CD4-positive, alpha-beta T cell treated with Interleukin-15 for 1 hour (primary cell): Measurements from ENCODE around the gene TBC1D22A.

ENCODE experiments used
- DNase-seq: peaks from one replicate; pipeline ENCODE4 v3.0.0-alpha.2; 2020

TBC1D22A gene

DNA sequence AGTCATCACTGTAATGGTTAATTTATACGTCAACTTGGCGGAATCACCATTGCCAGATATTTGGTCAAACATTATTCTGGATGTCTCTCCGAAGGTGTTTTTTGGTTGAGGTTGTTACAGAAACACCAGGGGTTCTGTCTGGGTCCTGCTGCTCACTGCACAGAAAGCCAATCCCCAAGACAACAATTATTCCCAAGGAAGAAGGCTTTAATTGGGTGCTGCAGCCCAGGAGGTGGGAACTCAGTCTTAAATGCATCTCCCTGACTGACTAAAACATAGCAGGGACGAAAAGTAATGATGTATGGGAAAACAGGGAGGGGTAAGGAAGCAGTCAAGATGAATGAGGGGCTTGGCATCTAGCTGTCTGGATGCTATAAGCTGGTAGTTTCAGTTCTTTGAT lies 331.3 kb downstream of the TBC1D22A start:
- no peak for DNase-seq

GRCh38 chr22:47094861-47095330 lies 332.4 kb downstream of the TBC1D22A start:
- DNase-seq: no peak

- DNase-seq: no peak
Observed at GRCh38 chr22:47095395-47096122, 333.1 kb downstream of the TBC1D22A start.

DNA sequence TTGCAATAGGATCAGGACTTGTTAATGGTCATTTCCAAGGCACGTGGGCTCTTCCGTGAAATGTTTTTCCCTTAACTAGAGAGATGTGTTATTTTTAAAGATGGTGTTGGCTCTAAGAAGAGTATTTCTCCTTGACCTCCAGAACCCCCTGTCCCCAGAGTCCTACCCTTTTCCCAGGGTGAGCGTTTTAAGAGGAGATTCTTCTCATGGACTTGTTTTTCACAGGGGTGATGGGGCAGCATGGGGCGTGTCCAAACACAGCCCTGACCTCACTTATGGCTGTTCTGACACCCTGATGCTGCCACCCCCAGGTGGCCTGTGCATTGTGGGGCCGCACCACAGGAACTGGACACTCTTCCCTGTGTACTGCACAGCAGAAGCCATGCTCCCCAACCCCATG lies 335.7 kb downstream of the TBC1D22A start:
- no peak for DNase-seq

- DNase-seq: no peak
Observed at GRCh38 chr22:47098554-47098953, 336.1 kb downstream of the TBC1D22A start.

DNA sequence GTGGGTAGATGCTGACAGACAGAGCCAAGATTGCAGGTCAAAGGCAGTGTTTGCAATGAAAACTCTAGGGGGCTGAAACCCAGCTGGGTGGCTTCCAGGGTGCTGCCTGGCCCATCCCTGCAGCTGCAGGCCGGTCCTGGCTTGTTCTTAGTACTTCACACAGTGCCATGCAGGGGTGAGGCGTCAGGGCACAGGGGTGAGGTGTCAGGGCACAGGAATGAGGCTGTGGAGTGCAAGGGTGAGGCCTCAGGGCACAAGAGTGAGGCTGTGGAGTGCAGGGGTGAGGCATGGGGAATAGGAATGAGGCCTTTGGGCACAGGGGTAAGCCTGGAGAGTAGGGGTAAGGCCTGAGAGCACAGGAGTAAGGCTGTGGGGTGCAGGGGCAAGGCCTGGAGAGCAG lies 337.6 kb downstream of the TBC1D22A start:
- DNase-seq: no peak

DNA sequence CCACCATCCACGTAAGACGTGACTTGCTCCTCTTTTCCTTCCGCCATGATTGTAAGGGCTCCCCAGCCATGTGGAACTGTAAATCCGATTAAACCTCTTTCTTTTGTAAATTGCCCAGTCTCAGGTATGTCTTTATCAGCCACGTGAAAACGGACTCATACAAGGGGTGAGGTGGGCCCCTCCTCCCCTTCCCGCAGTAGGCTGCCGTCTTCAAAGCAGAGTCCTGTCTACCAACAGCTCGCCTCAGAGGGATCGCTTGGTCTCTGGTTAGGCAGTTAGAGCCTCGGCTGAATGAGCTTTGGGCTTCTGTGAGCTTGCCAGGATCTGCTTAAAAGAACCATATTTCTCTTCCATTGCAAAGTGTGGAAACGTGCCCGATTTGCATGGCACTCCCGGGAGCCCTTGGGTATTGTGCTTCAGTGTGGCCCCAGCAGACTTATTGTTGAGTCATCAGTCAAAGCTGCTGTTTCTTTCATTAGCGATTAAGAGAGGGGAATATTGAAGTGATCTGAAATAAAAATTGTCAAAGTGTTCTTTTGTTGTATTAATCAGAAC lies 338.3 kb downstream of the TBC1D22A start:
- no peak for DNase-seq

DNA sequence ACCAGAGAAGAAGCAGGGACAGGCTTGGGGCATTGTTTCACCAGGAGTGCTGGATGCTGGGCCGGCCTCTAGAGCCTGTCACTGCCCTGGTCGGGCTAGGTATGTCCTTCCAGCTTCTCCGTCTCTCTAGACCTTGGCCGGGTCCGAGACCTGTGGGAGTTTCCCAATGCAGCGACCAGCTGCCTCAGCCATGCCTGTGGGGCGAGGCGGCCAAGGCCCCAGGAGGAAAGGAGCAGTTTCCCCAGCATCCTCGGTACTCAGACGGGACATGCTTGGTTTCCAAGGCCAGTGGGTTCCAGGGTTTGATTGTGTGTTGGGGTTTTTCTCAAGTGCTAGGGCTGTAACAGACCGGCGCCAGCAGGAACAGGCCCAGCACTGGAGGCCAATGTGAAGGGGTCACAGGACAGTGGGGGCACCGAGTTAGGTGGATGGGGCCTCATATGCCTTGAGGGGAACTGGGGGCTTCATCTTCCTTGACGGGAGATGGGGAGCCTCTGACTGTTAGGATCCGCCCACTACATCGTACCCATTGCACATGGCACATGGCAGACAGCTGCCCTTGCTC lies 339.0 kb downstream of the TBC1D22A start:
- no peak for DNase-seq

- no peak for DNase-seq
Observed at GRCh38 chr22:47102081-47102480, 339.6 kb downstream of the TBC1D22A start.

DNA sequence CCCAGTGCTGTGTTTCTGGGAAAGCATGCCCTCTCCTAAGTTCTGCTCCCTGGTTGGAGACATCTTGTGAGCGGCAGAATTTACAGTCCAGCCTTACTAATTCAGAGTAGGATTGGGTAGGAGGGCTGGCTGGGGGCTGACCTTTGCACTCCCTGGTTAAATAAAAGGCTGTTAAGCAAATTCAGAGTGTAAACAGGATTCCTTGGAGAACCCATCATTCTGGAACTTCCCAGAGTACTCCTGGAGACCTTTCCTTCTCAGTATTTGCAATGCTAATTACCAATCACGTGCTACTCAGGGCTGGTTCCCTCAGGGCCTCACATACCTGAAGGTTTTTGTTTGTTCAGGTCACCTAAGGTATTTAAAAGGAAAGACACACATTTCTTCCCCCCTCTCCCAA lies 340.2 kb downstream of the TBC1D22A start:
- no peak for DNase-seq

DNA sequence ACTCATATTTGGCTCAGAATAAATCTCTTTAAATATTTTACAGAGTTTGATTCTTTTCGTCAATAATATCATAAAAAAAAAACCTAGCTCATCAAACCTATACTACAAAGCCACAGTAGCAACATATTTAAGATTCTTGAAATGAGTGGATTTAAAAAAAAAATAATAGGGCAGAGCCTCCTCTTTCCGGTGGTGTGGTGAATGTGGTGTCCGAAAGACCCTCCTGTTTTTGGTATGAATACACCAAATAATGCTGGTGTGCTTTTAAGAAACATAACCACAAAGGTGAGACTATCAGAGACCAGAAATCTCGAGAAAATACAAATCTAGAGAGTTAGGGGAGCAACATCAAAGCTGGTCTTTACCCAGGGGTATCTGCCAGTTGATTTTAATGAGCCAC lies 342.6 kb downstream of the TBC1D22A start:
- DNase-seq: no peak

GRCh38 chr22:47106806-47107205 lies 344.4 kb downstream of the TBC1D22A start:
- no peak for DNase-seq

- no peak for DNase-seq
Observed at GRCh38 chr22:47107431-47107830, 345.0 kb downstream of the TBC1D22A start.

DNA sequence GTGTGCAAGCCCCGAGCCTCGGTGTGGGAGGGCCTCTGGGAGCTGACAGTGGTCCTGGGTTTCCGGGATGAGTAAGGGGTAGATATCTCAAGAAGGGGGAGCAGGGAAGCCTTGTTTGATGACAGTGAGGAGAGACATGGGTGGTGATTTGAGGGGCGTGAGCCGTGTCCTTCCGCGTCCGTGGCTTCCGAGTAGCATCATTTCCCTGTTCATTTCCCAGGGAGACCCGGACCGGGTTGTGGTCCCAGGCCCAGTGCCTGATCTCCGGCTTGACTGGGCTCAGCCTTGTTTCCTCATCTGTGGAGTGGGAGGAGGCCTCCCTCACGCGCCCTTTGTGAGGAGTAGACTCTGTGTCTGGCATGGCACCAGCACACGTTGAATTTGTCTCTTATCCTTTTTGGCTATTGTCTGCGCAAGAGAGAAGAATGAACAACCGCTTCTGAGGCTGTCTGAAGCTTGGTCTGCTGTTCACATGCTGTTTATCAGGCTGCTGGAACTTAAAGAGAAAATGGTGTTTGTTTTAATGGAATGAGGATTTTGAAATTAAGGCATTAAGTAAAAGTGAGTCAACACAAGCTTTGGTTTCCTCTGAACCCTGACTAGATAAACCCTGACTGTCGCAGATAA lies 348.5 kb downstream of the TBC1D22A start:
- no peak for DNase-seq

DNA sequence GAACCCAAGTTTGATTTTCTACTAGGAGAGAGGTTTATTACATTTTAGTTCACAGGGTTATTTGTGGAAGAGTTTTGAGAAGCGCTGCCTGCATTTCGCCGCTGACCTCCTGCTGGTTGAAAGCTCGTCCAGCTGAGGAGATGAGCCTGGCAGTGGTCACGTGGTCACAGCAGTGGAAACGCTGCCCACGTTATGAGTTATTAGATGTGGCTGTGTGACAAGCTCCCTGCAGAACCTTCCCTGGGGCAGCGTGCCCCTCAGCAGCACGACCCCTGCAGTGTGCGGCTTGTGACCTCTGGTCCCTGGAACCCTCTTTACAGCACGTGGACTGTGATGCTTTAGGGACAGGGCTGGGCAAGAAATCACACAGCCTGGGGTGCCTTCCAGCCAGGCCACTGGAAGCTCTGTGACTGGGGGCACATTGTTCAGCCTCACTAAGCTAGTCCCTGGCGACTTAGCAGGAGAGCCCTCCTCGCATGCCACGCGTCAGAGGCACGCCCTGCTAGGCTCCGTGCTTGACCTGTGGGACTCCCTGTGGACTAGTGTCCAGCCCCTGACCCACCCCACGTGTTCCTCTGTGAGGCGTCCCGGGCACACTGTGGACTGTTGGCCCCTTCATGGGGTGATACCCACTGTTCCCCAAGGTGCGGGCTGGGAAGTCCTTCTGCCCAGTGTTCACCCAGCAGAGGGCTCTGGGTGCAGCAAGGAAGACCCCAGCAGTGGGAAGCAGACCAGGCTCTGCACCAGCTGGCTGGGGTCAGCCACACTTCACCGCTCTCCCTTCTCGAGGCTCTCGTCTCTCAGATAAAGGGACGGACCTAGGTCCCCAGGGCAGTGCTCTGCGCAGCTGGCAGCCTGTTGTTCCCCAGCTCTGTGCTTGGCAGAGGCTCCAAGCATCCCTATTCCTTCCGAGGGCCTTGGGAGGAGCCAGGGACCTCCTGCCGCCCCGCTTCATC lies 349.5 kb downstream of the TBC1D22A start:
- no peak for DNase-seq

GRCh38 chr22:47112582-47112965 lies 350.1 kb downstream of the TBC1D22A start:
- DNase-seq: peak; percentile 10

DNA sequence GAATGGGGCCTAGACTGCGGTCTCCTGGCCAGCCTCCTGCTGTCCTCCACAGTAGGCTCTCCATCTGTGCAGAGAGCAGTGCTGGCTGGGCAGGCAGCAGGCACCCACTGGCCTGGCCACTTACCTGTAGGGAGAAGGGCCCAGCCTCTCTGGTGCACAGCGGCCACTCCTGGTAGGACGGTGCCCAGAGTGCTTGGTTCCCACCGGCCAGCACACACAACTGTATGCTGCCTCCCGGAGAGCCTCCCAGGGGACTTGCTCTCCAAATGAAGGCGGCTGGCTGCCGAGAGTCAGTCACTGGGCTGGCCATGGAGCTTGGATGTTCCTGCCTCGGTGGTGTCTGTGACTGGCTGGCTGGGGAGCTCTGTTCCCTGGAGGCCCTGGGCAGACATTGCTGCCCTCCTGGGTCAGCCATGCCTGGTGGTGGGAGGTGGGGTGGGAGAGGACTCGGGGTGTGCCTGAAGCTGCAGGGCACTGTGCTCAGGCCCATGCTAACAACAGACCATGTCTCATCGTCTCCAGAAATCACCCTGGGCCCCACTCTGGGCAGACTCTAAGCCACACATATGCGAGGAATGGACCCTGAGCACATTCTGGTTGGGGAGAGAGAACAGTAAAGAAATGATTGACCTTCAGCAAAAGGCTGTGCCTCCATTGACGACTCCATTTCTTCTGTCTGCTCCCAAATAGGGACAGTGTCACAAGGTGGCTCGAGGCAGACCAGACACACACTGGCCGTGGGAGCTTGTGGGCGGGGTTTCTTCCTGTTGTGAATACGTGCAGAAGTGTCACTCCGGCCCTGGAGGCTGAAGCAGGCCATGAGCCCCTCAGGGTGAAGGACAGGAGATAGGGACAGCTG lies 350.8 kb downstream of the TBC1D22A start:
- peak; percentile 17 for DNase-seq

DNA sequence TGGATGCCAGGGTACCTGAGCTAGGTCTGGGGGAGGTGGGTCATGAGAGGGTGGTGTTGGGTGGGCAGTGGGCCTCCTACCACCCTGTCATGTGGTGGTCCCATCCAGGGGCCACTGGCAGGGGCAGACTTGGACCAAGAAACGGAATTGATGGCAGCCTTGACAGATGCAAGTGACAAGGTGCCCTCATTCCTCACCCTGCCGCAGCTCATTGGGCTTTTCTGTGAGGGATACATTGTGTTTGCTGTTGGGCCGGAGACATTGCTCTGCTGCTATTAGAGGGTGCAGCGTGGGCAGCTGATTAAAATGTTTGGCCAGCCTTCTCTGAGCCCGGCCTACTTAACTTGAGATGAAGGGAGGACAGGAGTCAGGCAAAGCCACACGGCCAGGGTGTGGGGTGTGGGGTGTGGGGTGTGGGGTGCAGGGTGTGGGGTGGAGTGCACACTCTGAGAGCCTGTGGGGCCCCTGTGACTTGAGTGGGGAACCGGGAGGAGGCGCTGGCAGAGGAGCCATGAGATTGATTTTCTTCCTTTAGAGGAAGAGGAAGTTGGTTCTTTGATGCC lies 351.5 kb downstream of the TBC1D22A start:
- DNase-seq: peak; percentile 10

DNA sequence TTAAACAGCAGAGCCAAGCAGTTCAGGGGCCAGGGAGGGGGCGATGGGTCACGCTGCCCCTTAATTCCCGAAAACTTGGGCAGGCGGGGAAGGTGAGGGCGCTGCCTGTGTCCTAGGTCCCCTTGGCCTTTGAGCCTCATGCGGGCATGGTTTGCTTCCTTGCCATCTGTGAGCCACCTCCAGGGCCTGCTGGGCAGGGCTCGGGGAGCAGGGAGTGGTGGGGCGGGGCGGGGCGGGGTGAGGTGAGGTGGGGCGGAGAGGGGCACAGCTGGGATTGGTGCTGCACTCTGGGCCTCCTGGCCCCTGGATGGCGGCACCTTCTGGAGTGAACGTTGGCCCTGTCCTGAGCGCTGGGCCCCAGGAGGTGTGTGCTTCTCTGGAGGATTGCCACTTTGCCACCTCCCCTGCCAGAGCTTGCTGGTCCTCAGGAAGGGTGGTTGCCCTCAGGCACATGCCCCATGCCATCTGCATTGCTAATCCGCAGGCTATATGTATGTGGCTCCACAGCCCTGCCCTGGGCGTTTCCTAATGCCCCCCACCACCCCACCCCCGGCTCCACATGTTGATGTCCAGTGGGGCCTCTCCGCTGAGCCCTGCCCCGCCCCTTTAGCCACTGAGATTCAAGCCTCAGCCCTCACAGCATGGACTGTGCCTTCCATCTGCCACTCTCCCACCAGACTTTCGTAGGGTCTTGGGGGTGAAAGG lies 352.5 kb downstream of the TBC1D22A start:
- peak; percentile 2 for DNase-seq

DNA sequence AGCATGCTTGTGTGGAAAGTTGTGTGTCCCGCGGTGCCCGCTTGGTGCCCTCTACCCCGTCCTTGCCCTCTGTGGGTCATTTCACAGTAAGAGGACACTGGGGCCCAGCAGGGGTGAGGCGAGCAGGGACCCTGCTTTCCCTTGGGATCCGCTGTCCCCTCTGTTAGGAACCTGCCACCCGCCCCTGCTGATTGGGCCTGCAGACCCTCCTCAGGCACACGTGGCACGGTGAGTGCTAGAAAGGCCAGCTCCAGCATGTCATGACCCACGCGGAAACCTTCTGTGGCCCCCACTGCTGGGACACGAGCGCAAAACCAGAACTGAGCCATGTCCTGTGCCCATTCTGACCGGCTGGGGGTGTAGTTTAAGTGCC lies 353.1 kb downstream of the TBC1D22A start:
- DNase-seq: peak; percentile 6

GRCh38 chr22:47115921-47116320 lies 353.5 kb downstream of the TBC1D22A start:
- peak; percentile 2 for DNase-seq
